ENCODE measurements around the gene SOX18.

DNA sequence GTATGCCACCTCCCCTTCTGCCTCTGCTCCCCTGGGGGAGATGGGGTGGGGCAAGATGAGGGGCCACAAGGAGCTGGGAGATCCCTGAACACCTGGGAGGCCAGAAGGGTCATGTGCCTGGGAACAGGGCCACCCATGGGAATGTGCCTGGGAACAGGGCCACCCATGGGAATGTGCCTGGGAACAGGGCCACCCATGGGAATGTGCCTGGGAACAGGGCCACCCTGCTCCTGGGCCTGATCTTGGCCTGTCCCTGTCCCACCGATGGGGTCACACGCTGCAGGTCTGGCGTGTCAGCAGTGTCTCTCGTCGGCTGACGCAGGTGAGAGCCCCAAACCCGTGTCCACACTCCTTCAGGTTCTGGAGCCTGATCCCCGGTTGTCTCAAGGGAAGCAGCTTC is 25.5 kb upstream of the SOX18 start:
- TF ChIP-seq, protein P1, sequence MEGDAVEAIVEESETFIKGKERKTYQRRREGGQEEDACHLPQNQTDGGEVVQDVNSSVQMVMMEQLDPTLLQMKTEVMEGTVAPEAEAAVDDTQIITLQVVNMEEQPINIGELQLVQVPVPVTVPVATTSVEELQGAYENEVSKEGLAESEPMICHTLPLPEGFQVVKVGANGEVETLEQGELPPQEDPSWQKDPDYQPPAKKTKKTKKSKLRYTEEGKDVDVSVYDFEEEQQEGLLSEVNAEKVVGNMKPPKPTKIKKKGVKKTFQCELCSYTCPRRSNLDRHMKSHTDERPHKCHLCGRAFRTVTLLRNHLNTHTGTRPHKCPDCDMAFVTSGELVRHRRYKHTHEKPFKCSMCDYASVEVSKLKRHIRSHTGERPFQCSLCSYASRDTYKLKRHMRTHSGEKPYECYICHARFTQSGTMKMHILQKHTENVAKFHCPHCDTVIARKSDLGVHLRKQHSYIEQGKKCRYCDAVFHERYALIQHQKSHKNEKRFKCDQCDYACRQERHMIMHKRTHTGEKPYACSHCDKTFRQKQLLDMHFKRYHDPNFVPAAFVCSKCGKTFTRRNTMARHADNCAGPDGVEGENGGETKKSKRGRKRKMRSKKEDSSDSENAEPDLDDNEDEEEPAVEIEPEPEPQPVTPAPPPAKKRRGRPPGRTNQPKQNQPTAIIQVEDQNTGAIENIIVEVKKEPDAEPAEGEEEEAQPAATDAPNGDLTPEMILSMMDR (IDR thresholded peaks at IDR 0.05) = no peak
- TF ChIP-seq EZH2 (IDR thresholded peaks at IDR 0.05) = no peak
- no peak for TF ChIP-seq EZH2phosphoT487 (IDR thresholded peaks at IDR 0.05)
